Body of pancreas (tissue), 4 donors: ENCODE data around the gene SCAF4.

Experiments used
- POLR2A ChIP-seq, 3 donors: fragments of 450-650 bp; IDR thresholded peaks; one replicate each; pipeline ENCODE4 v1.6.1; 2016; ENCODE audit warnings: antibody characterized with exemption in 3 of 3, mild to moderate bottlenecking in 2 of 3
- TF ChIP-seq, protein P1 (sequence below), 7 experiments: fragments of 450-650 bp in 4 of 7; fragments of 200-600 bp in 3 of 7; sonication (generic) in 3 of 7; IDR thresholded peaks; one replicate each; pipeline ENCODE4 v1.5.1; 2016 to 2019; ENCODE audit warnings: antibody characterized with exemption in 7 of 7

- no peak for TF ChIP-seq POLR2A (IDR thresholded peaks at IDR 0.05)
- TF ChIP-seq, protein P1, sequence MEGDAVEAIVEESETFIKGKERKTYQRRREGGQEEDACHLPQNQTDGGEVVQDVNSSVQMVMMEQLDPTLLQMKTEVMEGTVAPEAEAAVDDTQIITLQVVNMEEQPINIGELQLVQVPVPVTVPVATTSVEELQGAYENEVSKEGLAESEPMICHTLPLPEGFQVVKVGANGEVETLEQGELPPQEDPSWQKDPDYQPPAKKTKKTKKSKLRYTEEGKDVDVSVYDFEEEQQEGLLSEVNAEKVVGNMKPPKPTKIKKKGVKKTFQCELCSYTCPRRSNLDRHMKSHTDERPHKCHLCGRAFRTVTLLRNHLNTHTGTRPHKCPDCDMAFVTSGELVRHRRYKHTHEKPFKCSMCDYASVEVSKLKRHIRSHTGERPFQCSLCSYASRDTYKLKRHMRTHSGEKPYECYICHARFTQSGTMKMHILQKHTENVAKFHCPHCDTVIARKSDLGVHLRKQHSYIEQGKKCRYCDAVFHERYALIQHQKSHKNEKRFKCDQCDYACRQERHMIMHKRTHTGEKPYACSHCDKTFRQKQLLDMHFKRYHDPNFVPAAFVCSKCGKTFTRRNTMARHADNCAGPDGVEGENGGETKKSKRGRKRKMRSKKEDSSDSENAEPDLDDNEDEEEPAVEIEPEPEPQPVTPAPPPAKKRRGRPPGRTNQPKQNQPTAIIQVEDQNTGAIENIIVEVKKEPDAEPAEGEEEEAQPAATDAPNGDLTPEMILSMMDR (IDR thresholded peaks at IDR 0.05): no peak
Measured at GRCh38 chr21:31670070-31670469, 61.8 kb downstream of the SCAF4 start.
